PC-9 (cell line): Measurements from ENCODE around the gene LMBRD2.

Source experiments
- EZH2 ChIP-seq: fragments of 200-600 bp; sonication (generic); IDR thresholded peaks from 2 replicates; pipeline ENCODE4 v1.8.0; 2017; ENCODE audit warnings: antibody characterized with exemption, low read depth
- TF ChIP-seq, protein P1 (sequence below): fragments of 200-600 bp; sonication (generic); conservative IDR thresholded peaks from 2 replicates; pipeline ENCODE4 v1.6.1; 2017; ENCODE audit warnings: mixed run types, antibody characterized with exemption, mild to moderate bottlenecking, moderate library complexity

DNA sequence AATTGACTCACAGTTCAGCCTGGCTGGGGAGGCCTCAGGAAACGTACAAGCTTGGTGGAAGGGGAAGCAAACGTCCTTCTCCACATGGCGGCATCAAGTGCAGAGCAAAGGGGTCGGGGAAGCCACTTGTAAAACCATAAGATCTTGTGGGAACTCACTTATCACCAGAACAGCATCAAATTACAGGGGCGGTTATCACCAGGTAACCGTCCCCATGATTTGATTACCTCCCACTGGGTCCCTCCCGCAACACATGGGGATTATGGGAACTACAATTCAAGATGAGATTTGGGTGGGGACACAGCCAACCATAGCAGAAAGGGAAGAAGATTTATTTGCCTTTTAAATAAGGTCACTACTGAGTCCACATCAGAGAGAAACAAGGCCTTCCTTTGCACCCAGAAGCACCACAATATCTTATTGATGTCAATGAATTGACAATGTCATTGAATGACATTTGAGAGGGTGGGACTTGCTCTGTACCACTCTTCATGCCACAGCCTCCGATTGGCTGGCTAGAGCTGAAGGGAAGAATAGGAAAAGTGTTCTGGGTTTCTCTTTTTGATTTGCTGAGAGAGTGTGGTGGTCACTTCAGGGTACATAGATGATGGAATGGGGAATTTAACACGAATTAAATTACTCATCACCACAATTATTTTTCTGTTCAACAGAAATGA, 11.3 kb upstream of the LMBRD2 start:
- TF ChIP-seq, protein P1, sequence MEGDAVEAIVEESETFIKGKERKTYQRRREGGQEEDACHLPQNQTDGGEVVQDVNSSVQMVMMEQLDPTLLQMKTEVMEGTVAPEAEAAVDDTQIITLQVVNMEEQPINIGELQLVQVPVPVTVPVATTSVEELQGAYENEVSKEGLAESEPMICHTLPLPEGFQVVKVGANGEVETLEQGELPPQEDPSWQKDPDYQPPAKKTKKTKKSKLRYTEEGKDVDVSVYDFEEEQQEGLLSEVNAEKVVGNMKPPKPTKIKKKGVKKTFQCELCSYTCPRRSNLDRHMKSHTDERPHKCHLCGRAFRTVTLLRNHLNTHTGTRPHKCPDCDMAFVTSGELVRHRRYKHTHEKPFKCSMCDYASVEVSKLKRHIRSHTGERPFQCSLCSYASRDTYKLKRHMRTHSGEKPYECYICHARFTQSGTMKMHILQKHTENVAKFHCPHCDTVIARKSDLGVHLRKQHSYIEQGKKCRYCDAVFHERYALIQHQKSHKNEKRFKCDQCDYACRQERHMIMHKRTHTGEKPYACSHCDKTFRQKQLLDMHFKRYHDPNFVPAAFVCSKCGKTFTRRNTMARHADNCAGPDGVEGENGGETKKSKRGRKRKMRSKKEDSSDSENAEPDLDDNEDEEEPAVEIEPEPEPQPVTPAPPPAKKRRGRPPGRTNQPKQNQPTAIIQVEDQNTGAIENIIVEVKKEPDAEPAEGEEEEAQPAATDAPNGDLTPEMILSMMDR: no peak
- TF ChIP-seq EZH2: no peak
